ENCODE results near the gene DNAJC7. TPM values are rescaled to one million over a fixed set of nuclear protein-coding genes. Genes with fewer than 3 reads are reported as not detected.
"Not testable (repeated sequence)": the region's sequence is repeated elsewhere in the genome, so short reads cannot be mapped to it uniquely, and the experiment has no call there.

The DNAJC7 gene
- total RNA-seq, 1 experiment from 2014 or later, result 60.1 TPM

- Histone ChIP-seq H4K20me1 (ENCODE audit: low read length) (no peaks in the 10 kb centered on the region), H3K27ac (ENCODE audit: low read length) (peak overlapping the region; percentile 58), H3K36me3 (ENCODE audit: low read depth, low read length) (no peaks in the 10 kb centered on the region), H3K9me2 (replicated peaks; ENCODE audit: low read length) (no peaks in the 10 kb centered on the region), H3K4me1 (ENCODE audit: insufficient read depth, low read length) (peaks cover 17% of the 10 kb centered on the region), H3K9ac (ENCODE audit: low read length) (peak overlapping the region; percentile 96), H3F3A (ENCODE audit: low read length, unreplicated experiment) (no peaks in the 10 kb centered on the region), H3K9me3 (ENCODE audit: low read length) (no peaks in the 10 kb centered on the region), H3K4me2 (ENCODE audit: low read length) (peak overlapping the region; percentile 94), H3K27me3 (ENCODE audit: low read length) (no peaks in the 10 kb centered on the region), H3K79me2 (ENCODE audit: low read length) (peaks cover 56% of the 10 kb centered on the region), H2AFZ (ENCODE audit: low read length) (peak overlapping the region; percentile 76), H3K4me3 (ENCODE audit: low read length) (peak overlapping the region; percentile 94)
- TF ChIP-seq CTCF (conservative IDR thresholded peaks at IDR 0.05; ENCODE audit: low read depth, low read length) (no peak), EZH2phosphoT487 (IDR thresholded peaks at IDR 0.05; ENCODE audit: borderline replicate concordance, low read length) (no peak), EZH2 (IDR thresholded peaks at IDR 0.05; ENCODE audit: low read length, unreplicated experiment) (no peak)
- no TSS peak for BruUV-seq (replicated peaks)
- ATAC-seq (no peak), DNase-seq (no peak)
- intact Hi-C loops (cut with micrococcal nuclease), result no loop called here
- ChIA-PET CTCF (interaction anchor here (1.3 kb wide), 1 partner anchor 55 kb away, joined by 6 read pairs; no protein-coding TSS in a partner anchor), POLR2A (ENCODE audit: unreplicated experiment) (interaction anchor here (0.7 to 1.0 kb wide), 4 partner anchors 46 to 1800 kb away, joined by 3 to 7 read pairs (median 5); partner anchors contain the start of gene EIF1)
Measured at GRCh38 chr17:42018339-42018738, 1.1 kb upstream of the DNAJC7 start.

- Histone ChIP-seq H3K9ac (ENCODE audit: low read length) (peak overlapping the region; percentile 96), H3K4me2 (ENCODE audit: low read length) (peak overlapping the region; percentile 94), H2AFZ (ENCODE audit: low read length) (peak overlapping the region; percentile 76), H3K27ac (ENCODE audit: low read length) (peak overlapping the region; percentile 58), H3K4me3 (ENCODE audit: low read length) (peak overlapping the region; percentile 94), H3K4me1 (ENCODE audit: insufficient read depth, low read length) (peaks cover 17% of the 10 kb centered on the region), H3F3A (ENCODE audit: low read length, unreplicated experiment) (no peaks in the 10 kb centered on the region), H3K9me2 (replicated peaks; ENCODE audit: low read length) (no peaks in the 10 kb centered on the region), H3K27me3 (ENCODE audit: low read length) (no peaks in the 10 kb centered on the region), H3K79me2 (ENCODE audit: low read length) (peaks cover 61% of the 10 kb centered on the region), H4K20me1 (ENCODE audit: low read length) (no peaks in the 10 kb centered on the region), H3K36me3 (ENCODE audit: low read depth, low read length) (no peaks in the 10 kb centered on the region), H3K9me3 (ENCODE audit: low read length) (no peaks in the 10 kb centered on the region)
- DNase-seq (no peak), ATAC-seq (no peak)
- intact Hi-C loops (cut with micrococcal nuclease), result loop anchor here (1.0 kb wide), 1 partner anchor 52 kb away; the partner anchor contains the start of gene CNP
- TF ChIP-seq EZH2phosphoT487 (IDR thresholded peaks at IDR 0.05; ENCODE audit: borderline replicate concordance, low read length) (no peak), EZH2 (IDR thresholded peaks at IDR 0.05; ENCODE audit: low read length, unreplicated experiment) (no peak), CTCF (conservative IDR thresholded peaks at IDR 0.05; ENCODE audit: low read depth, low read length) (no peak)
- BruUV-seq (replicated peaks), result TSS peak; percentile 11
- CTCF ChIA-PET, result interaction anchor here (1.3 kb wide), 1 partner anchor 54 kb away, joined by 6 read pairs; no protein-coding TSS in a partner anchor
- POLR2A ChIA-PET (ENCODE audit: unreplicated experiment), result interaction anchor here (0.6 to 1.0 kb wide), 7 partner anchors 17 to 1801 kb away, joined by 3 to 7 read pairs (median 4); partner anchors contain the start of genes CNP and EIF1
Measured at GRCh38 chr17:42017866-42018200, 594 bp upstream of the DNAJC7 start.

GRCh38 chr17:42016411-42016831 is 818 bp downstream of the DNAJC7 start:
- ATAC-seq (no peak), DNase-seq (no peak)
- Histone ChIP-seq H3K27ac (ENCODE audit: low read length) (peak overlapping the region; percentile 58; the same call in 1 of the 2 replicates), H3K36me3 (ENCODE audit: low read depth, low read length) (no peaks in the 10 kb centered on the region), H3K79me2 (ENCODE audit: low read length) (peaks cover 73% of the 10 kb centered on the region), H3K9me2 (replicated peaks; ENCODE audit: low read length) (no peaks in the 10 kb centered on the region), H3K9me3 (ENCODE audit: low read length) (no peaks in the 10 kb centered on the region), H3K4me2 (ENCODE audit: low read length) (peak overlapping the region; percentile 94), H2AFZ (ENCODE audit: low read length) (peak overlapping the region; percentile 76; the same call in 1 of the 2 replicates), H3K4me1 (ENCODE audit: insufficient read depth, low read length) (peaks cover 17% of the 10 kb centered on the region), H4K20me1 (ENCODE audit: low read length) (peaks cover 4% of the 10 kb centered on the region; the same call in 1 of the 2 replicates), H3K4me3 (ENCODE audit: low read length) (peak overlapping the region; percentile 94), H3K27me3 (ENCODE audit: low read length) (no peaks in the 10 kb centered on the region), H3K9ac (ENCODE audit: low read length) (peak overlapping the region; percentile 96), H3F3A (ENCODE audit: low read length, unreplicated experiment) (no peaks in the 10 kb centered on the region)
- intact Hi-C loops (cut with micrococcal nuclease), result no loop called here
- POLR2A ChIA-PET (ENCODE audit: unreplicated experiment), result no interaction called here
- TF ChIP-seq EZH2 (IDR thresholded peaks at IDR 0.05; ENCODE audit: low read length, unreplicated experiment) (no peak), EZH2phosphoT487 (IDR thresholded peaks at IDR 0.05; ENCODE audit: borderline replicate concordance, low read length) (no peak), CTCF (conservative IDR thresholded peaks at IDR 0.05; ENCODE audit: low read depth, low read length) (no peak)
- no TSS peak for BruUV-seq (replicated peaks)
- CTCF ChIA-PET, result no interaction called here

GRCh38 chr17:42013740-42014139 is 3.5 kb downstream of the DNAJC7 start:
- H3K27me3 ChIP-seq (ENCODE audit: low read length); CTCF ChIA-PET; DNase-seq; H3K27ac ChIP-seq (ENCODE audit: low read length); H2AFZ ChIP-seq (ENCODE audit: low read length); H3F3A ChIP-seq (ENCODE audit: low read length, unreplicated experiment); H3K9me2 ChIP-seq (replicated peaks; ENCODE audit: low read length); H3K4me2 ChIP-seq (ENCODE audit: low read length); H3K4me3 ChIP-seq (ENCODE audit: low read length); H3K9me3 ChIP-seq (ENCODE audit: low read length); POLR2A ChIA-PET (ENCODE audit: unreplicated experiment); BruUV-seq (replicated peaks); intact Hi-C loops (cut with micrococcal nuclease); H3K36me3 ChIP-seq (ENCODE audit: low read depth, low read length); ATAC-seq; H3K9ac ChIP-seq (ENCODE audit: low read length): not testable (repeated sequence)
- Histone ChIP-seq H4K20me1 (ENCODE audit: low read length) (peaks cover 10% of the 10 kb centered on the region; the same call in 1 of the 2 replicates), H3K4me1 (ENCODE audit: insufficient read depth, low read length) (peaks cover 20% of the 10 kb centered on the region; the same call in 1 of the 2 replicates), H3K79me2 (ENCODE audit: low read length) (peaks cover 85% of the 10 kb centered on the region)

Data from PC-3 (cell line).